ENCODE results near the gene CFAP61. TPM values are rescaled to one million over a fixed set of nuclear protein-coding genes. Genes with fewer than 3 reads are reported as not detected.

CFAP61 gene
- total RNA-seq, 4 donors from 2014 or later: not detected

DNA sequence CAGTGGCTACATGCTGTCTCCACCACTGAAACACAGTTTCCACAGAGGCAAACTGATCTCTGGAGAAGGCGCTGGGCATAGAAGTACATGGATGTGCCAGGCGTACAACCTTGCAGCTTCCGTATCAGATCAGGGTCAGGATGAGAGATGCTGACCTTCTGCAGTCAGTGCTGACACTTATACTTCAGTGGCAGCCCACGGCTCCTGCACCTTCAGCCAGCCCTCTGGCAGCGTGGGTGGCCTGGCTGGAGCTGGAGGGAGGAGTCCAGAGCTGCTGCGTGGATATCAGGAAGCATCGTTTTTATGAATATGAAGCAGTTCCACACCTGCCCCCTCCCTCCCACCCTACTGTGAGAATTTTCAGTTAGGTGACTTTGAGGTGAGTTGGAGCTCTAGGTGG is 149.3 kb downstream of the CFAP61 start:
- Histone ChIP-seq H3K36me3 (peaks cover 0 to 12% (median 0%) of the 10 kb centered on the region in 4 donors), H3K4me3 (no peak overlapping the region), H3K9me3 (no peaks in the 10 kb centered on the region), H3K27me3 (peaks cover 0 to 25% (median 3%) of the 10 kb centered on the region in 4 donors), H3K4me1 (peaks cover 0 to 5% (median 0%) of the 10 kb centered on the region in 4 donors), H3K27ac (replicated peaks in 1 of 4) (no peak overlapping the region)
- TF ChIP-seq, protein P1, sequence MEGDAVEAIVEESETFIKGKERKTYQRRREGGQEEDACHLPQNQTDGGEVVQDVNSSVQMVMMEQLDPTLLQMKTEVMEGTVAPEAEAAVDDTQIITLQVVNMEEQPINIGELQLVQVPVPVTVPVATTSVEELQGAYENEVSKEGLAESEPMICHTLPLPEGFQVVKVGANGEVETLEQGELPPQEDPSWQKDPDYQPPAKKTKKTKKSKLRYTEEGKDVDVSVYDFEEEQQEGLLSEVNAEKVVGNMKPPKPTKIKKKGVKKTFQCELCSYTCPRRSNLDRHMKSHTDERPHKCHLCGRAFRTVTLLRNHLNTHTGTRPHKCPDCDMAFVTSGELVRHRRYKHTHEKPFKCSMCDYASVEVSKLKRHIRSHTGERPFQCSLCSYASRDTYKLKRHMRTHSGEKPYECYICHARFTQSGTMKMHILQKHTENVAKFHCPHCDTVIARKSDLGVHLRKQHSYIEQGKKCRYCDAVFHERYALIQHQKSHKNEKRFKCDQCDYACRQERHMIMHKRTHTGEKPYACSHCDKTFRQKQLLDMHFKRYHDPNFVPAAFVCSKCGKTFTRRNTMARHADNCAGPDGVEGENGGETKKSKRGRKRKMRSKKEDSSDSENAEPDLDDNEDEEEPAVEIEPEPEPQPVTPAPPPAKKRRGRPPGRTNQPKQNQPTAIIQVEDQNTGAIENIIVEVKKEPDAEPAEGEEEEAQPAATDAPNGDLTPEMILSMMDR (IDR thresholded peaks at IDR 0.05): no peak
- no peak for TF ChIP-seq EP300 (IDR thresholded peaks at IDR 0.05)
- TF ChIP-seq POLR2A (IDR thresholded peaks at IDR 0.05; ENCODE audit: low read depth): no peak
- TF ChIP-seq POLR2AphosphoS5 (IDR thresholded peaks at IDR 0.05): no peak
- WGBS: 75% methylated on average over 3 of the region's 7 CpGs
- intact Hi-C loops (cut with DNase I): no loop called here
- no peak for DNase-seq (ENCODE audit: extremely low spot score)

DNA sequence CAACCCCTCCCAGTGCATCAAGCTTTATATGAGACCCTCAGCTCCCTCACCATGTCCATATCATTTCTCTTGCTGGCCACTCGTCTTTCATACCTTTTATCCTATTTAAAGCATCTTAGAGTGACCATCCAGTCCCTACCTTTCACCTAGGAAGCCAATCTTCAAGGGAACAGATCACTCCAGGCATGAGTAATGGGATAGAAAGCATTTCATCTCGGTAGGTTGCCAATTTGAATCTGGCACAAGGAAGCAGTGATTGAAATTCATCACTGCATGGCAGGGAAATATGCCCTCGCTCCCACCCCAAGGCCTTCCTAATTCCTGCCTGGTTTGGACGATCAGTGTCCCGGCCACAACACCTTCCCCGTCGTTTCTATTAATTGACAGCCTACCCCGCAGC is 150.4 kb downstream of the CFAP61 start:
- intact Hi-C loops (cut with DNase I): no loop called here
- Histone ChIP-seq H3K4me1 (peaks cover 0 to 9% (median 0%) of the 10 kb centered on the region in 4 donors), H3K36me3 (peaks cover 0 to under 1% (median 0%) of the 10 kb centered on the region in 4 donors), H3K4me3 (no peak overlapping the region), H3K27ac (replicated peaks in 1 of 4) (no peak overlapping the region), H3K9me3 (no peaks in the 10 kb centered on the region), H3K27me3 (peaks cover 0 to 29% (median 3%) of the 10 kb centered on the region in 4 donors)
- no peak for TF ChIP-seq EP300 (IDR thresholded peaks at IDR 0.05)
- no peak for TF ChIP-seq POLR2A (IDR thresholded peaks at IDR 0.05; ENCODE audit: low read depth)
- no peak for TF ChIP-seq POLR2AphosphoS5 (IDR thresholded peaks at IDR 0.05)
- TF ChIP-seq, protein P1 (IDR thresholded peaks at IDR 0.05): no peak
- 79% methylated on average over 8 of the region's 8 CpGs for WGBS
- no peak for DNase-seq (ENCODE audit: extremely low spot score)

- H3K27ac ChIP-seq (replicated peaks in 1 of 4): no peak overlapping the region
- peaks cover 0 to 35% (median 3%) of the 10 kb centered on the region in 4 donors for H3K27me3 ChIP-seq
- H3K4me3 ChIP-seq: no peak overlapping the region
- no peak for DNase-seq (ENCODE audit: extremely low spot score)
- intact Hi-C loops (cut with DNase I): no loop called here
- H3K36me3 ChIP-seq: no peaks in the 10 kb centered on the region
- TF ChIP-seq POLR2A (IDR thresholded peaks at IDR 0.05; ENCODE audit: low read depth) (no peak), EP300 (IDR thresholded peaks at IDR 0.05) (no peak), POLR2AphosphoS5 (IDR thresholded peaks at IDR 0.05) (no peak)
- TF ChIP-seq, protein P1 (IDR thresholded peaks at IDR 0.05): no peak
- 64% methylated on average over 2 of the region's 2 CpGs for WGBS
- peaks cover 0 to 4% (median 0%) of the 10 kb centered on the region in 4 donors for H3K4me1 ChIP-seq
- H3K9me3 ChIP-seq: no peaks in the 10 kb centered on the region
These were observed 151.5 kb downstream of the CFAP61 start for GRCh38 chr20:20203784-20204183.

DNA sequence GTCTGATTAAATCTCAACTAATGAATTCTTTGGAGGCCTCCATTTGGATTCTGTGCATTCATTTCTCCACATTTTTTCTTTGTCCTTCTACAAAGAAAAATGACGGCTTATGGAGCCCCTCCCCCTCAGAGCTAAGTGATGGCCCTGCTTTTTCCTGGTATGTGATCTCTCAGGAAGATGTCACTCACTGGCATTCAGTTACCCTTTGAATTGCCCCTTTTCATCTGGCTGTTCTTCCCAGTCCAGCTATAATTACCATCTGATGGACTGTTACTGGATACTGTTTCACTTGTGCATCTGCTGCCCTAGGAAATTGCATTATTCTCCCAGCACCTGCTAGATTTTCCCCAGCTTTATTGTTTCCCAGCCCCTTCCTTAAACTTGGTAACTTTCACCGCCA is 151.9 kb downstream of the CFAP61 start:
- intact Hi-C loops (cut with DNase I): no loop called here
- Histone ChIP-seq H3K4me3 (no peak overlapping the region), H3K27ac (replicated peaks in 1 of 4) (no peak overlapping the region), H3K36me3 (no peaks in the 10 kb centered on the region), H3K27me3 (peaks cover 0 to 36% (median 3%) of the 10 kb centered on the region in 4 donors), H3K4me1 (peaks cover 0 to 4% (median 0%) of the 10 kb centered on the region in 4 donors), H3K9me3 (no peaks in the 10 kb centered on the region)
- TF ChIP-seq POLR2A (IDR thresholded peaks at IDR 0.05; ENCODE audit: low read depth) (no peak), POLR2AphosphoS5 (IDR thresholded peaks at IDR 0.05) (no peak), EP300 (IDR thresholded peaks at IDR 0.05) (no peak)
- TF ChIP-seq, protein P1 (IDR thresholded peaks at IDR 0.05): no peak
- 49% methylated on average over 2 of the region's 2 CpGs for WGBS
- DNase-seq (ENCODE audit: extremely low spot score): no peak
